ENCODE measurements around the gene CDO1.

- no peak for TF ChIP-seq CTCF (IDR thresholded peaks at IDR 0.05)
- TF ChIP-seq EP300 (IDR thresholded peaks at IDR 0.05), result no peak
Measured at GRCh38 chr5:115818821-115819220, 2.4 kb upstream of the CDO1 start.

Data from esophagus muscularis mucosa (tissue), 3 donors.